ENCODE data around the gene CACFD1.

CACFD1 gene

GRCh38 chr9:133459476-133460404 lies at the start of gene CACFD1:
Gene CACFD1, plus strand, starts transcription at chr9:133459978. Its CDS starts 89 bp downstream, at chr9:133460067.
- DNase-seq = peak; percentile 92

- DNase-seq = no peak
Observed at GRCh38 chr9:133415170-133415569, 44.6 kb upstream of the CACFD1 start.

GRCh38 chr9:133417541-133418461 lies 42.0 kb upstream of the CACFD1 start, which contains the start of gene REXO4:
Gene REXO4, minus strand, starts transcription at chr9:133418010. Its CDS starts 166 bp downstream, at chr9:133417844.
- DNase-seq = peak; percentile 85

GRCh38 chr9:133419005-133419404 lies 40.8 kb upstream of the CACFD1 start:
- DNase-seq = no peak

- DNase-seq = no peak
Observed at GRCh38 chr9:133420392-133420827, 39.4 kb upstream of the CACFD1 start.

- no peak for DNase-seq
Observed at GRCh38 chr9:133421615-133422542, 37.9 kb upstream of the CACFD1 start, which contains the start of gene ADAMTS13. Gene ADAMTS13, plus strand, starts transcription at chr9:133422367. Its CDS starts 77 bp downstream, at chr9:133422444.

GRCh38 chr9:133423216-133423615 lies 36.6 kb upstream of the CACFD1 start:
- DNase-seq = no peak

- DNase-seq = no peak
Observed at GRCh38 chr9:133424187-133424586, 35.6 kb upstream of the CACFD1 start.

- DNase-seq = no peak
Observed at GRCh38 chr9:133425049-133425632, 34.6 kb upstream of the CACFD1 start.

GRCh38 chr9:133426011-133426410 lies 33.8 kb upstream of the CACFD1 start:
- no peak for DNase-seq

GRCh38 chr9:133427658-133428348 lies 32.0 kb upstream of the CACFD1 start:
- DNase-seq = no peak

- DNase-seq = no peak
Observed at GRCh38 chr9:133428617-133429101, 31.1 kb upstream of the CACFD1 start.

GRCh38 chr9:133429214-133429613 lies 30.6 kb upstream of the CACFD1 start:
- DNase-seq = no peak

- DNase-seq = no peak
Observed at GRCh38 chr9:133429641-133430161, 30.1 kb upstream of the CACFD1 start.

GRCh38 chr9:133430244-133430643 lies 29.5 kb upstream of the CACFD1 start:
- no peak for DNase-seq

- no peak for DNase-seq
Observed at GRCh38 chr9:133433351-133433843, 26.4 kb upstream of the CACFD1 start.

GRCh38 chr9:133436681-133437080 lies 23.1 kb upstream of the CACFD1 start:
- no peak for DNase-seq

GRCh38 chr9:133437753-133438531 lies 21.8 kb upstream of the CACFD1 start:
- no peak for DNase-seq

- DNase-seq = no peak
Observed at GRCh38 chr9:133439337-133439736, 20.4 kb upstream of the CACFD1 start.

- no peak for DNase-seq
Observed at GRCh38 chr9:133440874-133441273, 18.9 kb upstream of the CACFD1 start.
